Ishikawa (cell line): Measurements from ENCODE around the gene PID1.

Experiments
- EP300 ChIP-seq: IDR thresholded peaks from 2 replicates; pipeline ENCODE4 v1.6.1; 2012; ENCODE audit warnings: borderline replicate concordance
- TAF1 ChIP-seq: IDR thresholded peaks from 2 replicates; pipeline ENCODE4 v1.6.1; 2012; ENCODE audit warnings: low read depth, mild to moderate bottlenecking
- TCF12 ChIP-seq: IDR thresholded peaks from 2 replicates; pipeline ENCODE4 v1.6.1; 2012; ENCODE audit warnings: low read depth
- TEAD4 ChIP-seq: IDR thresholded peaks from 2 replicates; pipeline ENCODE4 v1.6.1; 2012
- YY1 ChIP-seq: IDR thresholded peaks from 2 replicates; pipeline ENCODE4 v1.6.1; 2012; ENCODE audit warnings: low read depth
- TF ChIP-seq, protein P1 (sequence below): IDR thresholded peaks from 2 replicates; pipeline ENCODE4 v1.6.1; 2012; ENCODE audit warnings: low read depth, mild to moderate bottlenecking
- TF ChIP-seq, protein P2 (sequence below): IDR thresholded peaks from 2 replicates; pipeline ENCODE4 v1.6.1; 2012

DNA sequence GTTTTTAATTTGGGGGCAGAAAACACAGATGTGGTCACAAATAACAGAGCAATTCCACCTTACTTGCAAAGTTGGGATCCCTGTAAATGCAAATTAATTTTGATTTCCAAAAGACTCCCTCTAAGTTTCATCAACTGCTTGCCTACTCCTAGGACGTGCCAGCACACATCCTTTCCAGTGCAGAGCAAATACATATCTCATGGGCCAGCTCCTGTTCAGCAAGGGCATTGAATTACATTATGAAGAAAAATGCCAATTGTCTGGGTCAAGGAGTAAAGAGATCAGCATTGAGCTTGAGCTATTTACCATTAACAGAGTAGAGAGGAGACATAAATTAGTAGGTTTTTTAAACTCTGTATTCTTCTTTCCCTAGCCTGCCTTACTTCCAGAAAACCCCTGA, 18.8 kb downstream of the PID1 start:
- no peak for TF ChIP-seq EP300
- no peak for TF ChIP-seq TEAD4
- no peak for TF ChIP-seq YY1
- TF ChIP-seq, protein P1, sequence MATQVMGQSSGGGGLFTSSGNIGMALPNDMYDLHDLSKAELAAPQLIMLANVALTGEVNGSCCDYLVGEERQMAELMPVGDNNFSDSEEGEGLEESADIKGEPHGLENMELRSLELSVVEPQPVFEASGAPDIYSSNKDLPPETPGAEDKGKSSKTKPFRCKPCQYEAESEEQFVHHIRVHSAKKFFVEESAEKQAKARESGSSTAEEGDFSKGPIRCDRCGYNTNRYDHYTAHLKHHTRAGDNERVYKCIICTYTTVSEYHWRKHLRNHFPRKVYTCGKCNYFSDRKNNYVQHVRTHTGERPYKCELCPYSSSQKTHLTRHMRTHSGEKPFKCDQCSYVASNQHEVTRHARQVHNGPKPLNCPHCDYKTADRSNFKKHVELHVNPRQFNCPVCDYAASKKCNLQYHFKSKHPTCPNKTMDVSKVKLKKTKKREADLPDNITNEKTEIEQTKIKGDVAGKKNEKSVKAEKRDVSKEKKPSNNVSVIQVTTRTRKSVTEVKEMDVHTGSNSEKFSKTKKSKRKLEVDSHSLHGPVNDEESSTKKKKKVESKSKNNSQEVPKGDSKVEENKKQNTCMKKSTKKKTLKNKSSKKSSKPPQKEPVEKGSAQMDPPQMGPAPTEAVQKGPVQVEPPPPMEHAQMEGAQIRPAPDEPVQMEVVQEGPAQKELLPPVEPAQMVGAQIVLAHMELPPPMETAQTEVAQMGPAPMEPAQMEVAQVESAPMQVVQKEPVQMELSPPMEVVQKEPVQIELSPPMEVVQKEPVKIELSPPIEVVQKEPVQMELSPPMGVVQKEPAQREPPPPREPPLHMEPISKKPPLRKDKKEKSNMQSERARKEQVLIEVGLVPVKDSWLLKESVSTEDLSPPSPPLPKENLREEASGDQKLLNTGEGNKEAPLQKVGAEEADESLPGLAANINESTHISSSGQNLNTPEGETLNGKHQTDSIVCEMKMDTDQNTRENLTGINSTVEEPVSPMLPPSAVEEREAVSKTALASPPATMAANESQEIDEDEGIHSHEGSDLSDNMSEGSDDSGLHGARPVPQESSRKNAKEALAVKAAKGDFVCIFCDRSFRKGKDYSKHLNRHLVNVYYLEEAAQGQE = no peak
- TF ChIP-seq, protein P2, sequence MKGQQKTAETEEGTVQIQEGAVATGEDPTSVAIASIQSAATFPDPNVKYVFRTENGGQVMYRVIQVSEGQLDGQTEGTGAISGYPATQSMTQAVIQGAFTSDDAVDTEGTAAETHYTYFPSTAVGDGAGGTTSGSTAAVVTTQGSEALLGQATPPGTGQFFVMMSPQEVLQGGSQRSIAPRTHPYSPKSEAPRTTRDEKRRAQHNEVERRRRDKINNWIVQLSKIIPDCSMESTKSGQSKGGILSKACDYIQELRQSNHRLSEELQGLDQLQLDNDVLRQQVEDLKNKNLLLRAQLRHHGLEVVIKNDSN = no peak
- TF ChIP-seq TAF1 = no peak
- TF ChIP-seq TCF12 = no peak
